CD4-positive, alpha-beta T cell treated with Interleukin-15 for 1 hour (primary cell): ENCODE measurements around the gene SORCS2.

ENCODE experiments used
- DNase-seq: peaks from one replicate; pipeline ENCODE4 v3.0.0-alpha.2; 2020

SORCS2 gene

DNA sequence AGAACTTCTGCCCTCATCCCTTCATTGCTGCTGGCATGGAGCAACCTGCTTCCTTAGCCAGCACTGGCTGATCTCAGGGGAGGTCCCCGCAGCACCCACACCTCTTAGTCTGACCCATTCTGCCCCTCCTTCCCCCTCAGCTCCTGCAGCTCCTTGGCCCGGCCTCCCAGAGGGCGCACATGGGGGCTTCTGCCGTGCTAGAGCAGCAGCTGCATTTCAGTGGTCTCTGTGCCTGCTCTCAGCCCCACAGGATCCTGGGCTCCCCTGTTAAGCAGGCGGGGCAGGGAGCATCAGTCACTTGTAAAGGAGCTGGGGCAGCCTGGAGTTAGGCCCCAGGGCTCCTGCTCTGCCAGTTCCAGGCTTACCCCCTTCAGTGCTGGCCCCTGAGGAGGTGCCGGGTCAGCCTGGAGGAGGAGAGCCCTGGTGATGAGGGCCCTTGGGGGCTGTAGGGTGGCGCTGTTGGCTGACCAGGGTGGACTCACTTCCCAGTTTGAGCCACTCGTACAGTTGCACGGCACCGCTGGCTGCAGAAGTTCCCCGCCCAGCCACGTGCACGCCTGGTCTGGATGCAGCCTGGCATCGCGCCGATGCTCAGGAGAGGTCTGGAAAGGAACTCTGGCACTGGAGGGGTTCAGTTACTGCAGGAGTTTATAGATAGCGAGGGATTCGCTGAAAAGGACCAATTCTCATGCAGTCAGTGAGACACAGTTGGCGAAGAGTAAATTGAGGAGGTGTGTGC is 327.5 kb downstream of the SORCS2 start:
- no peak for DNase-seq

DNA sequence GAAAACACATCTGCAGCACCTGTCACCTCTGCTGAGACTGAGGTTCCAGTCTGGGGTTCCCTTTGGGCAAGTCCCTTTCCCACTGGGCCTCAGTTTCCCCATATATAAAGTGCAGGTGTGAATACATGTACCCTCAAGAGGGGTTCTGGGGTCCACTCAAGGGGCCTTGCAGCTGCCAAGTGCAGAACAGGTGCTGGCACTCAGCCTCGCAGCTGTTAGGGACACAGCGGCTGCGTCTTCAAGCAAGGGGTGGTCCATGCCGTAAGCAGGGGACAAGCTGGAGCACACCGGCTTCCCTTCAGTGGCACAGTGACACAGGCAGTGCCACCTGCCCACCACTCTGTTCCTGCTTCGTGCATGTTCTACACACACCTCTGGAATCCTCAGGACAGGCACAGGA is 329.3 kb downstream of the SORCS2 start:
- DNase-seq = no peak

- no peak for DNase-seq
Observed at GRCh38 chr4:7522452-7523220, 330.3 kb downstream of the SORCS2 start.

- DNase-seq = no peak
Observed at GRCh38 chr4:7523526-7523925, 331.2 kb downstream of the SORCS2 start.

DNA sequence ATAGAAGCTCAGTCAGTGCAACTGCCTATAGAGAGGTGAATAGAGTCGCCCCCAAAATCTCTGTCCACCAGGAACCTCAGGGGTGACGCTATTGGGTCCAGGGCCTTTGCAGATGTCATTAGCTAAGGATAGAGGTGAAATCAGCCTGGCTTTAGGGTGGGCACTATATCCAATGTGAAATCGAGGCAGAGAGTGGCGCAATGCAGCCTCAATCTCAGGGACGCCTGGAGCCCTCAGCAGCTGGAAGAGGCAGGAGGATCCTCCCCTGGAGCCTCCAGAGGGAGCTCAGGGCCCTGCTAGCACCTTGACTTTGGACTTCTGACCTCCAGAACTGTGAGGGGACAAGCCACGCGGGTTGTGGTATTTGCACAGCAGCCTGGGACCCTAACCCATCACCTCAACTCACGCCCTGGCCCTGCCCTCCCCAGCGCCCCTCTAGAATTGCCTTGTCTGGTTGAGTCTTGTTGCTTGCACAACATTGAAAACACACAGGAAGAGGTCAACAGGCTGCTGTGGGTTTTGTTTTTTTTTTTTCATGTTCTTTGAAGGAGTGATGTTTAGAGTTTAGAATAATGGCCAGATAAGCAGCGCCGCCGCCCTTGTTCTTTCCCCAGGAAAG is 331.8 kb downstream of the SORCS2 start:
- no peak for DNase-seq

DNA sequence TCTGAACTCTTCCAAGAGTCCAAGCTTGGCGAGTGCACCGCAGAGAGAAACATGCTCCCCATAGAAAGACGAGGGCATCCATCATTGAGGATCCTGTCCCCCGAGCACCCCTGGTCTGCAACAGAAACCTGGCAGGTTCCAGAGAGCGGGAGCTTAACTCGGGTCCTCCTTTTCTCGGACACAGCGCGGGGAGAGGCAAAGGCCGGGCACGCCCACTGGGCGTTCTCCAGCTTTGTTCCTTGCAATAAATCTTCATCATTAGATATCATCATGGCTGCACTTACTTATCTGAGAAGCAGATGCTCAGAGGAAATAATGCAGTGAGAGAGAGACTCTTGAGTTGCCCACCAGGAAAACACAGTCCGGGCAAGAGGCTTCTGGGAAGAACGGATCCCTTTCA is 332.5 kb downstream of the SORCS2 start:
- DNase-seq = no peak

GRCh38 chr4:7526491-7526890 is 334.2 kb downstream of the SORCS2 start:
- no peak for DNase-seq

DNA sequence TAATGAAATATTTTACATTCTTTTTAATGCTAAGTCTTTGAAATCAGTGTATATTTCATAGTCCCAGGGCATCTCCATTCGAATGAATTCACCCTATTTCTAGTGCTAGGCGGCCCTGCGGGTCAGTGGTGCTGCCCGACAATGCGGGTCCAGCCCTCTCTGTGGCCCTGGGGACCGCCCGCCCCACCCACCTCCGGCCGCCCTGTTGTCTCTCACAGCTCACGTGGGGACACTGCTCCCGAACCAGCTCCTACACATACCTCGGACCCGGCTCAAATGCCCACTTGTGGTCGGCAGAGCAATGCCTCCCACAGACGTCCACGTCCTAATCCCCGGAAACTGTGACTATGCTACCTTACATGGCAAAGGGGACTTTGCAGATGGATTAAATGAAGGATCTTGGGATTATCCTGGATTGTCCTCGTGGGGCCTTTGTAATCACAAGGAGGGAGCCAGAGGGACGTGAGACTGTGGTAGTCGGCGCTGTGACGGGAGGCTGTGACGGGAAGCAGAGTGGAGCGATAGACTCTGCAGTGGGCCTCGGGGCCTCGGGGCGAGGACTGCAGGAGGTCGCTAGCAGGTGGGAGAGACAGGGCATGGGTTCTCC is 334.7 kb downstream of the SORCS2 start:
- DNase-seq = no peak

- no peak for DNase-seq
Observed at GRCh38 chr4:7529368-7530080, 337.2 kb downstream of the SORCS2 start.

GRCh38 chr4:7530082-7530481 is 337.7 kb downstream of the SORCS2 start:
- DNase-seq = no peak

DNA sequence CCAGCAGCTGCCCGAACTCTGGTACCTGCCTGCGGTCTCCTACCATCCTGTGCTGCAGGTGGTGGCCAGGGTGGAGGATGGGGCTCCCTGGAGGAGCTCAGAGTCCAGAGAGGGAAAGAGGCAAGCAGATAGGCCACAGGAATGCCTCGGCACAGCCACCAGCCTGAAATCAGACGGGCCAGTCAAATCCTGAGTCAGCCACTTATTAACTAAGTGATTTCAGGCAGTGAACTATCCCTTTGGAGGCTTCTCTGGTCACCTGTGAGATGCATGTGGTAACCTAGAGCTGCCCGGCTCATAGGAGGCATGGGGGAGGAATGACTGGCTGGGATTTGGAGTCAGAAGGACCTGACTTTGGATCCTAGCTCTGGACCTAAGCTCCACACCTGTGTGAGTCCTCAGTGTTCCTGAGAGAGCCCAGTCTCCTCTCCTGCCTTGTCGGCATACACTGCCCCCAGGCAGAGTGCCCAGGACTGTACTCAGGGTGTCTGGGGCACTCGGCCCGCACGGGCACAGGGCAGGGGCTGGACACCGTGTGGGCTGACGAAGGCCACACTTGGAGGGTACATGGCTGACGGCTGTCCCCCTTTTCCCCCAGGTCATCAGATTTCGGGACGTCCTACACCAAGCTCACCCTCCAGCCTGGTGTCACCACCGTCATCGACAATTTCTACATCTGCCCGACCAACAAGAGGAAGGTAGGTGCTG is 338.7 kb downstream of the SORCS2 start:
- DNase-seq = no peak

- DNase-seq = no peak
Observed at GRCh38 chr4:7531640-7531994, 339.3 kb downstream of the SORCS2 start.

DNA sequence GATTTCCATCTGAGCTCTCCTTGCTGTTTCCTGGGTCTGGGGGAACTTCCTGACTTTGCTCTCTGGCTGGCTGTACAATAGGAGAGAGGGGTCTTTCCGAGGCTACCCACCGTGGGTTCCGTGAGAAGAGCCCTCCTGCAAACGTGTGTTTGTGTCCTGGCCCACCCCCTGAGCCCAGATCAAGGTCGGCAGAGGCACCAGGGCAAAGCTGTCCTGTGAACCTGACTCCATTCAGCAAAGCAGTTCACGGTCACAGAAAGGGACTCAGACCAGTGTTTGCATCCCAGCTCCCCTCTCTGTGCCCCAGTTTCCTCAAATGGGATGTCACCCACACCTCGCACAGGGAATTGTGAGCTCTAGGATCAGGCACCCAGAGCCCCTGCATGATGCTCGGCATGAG is 339.7 kb downstream of the SORCS2 start:
- DNase-seq = no peak

- DNase-seq = no peak
Observed at GRCh38 chr4:7533267-7533666, 340.9 kb downstream of the SORCS2 start.

DNA sequence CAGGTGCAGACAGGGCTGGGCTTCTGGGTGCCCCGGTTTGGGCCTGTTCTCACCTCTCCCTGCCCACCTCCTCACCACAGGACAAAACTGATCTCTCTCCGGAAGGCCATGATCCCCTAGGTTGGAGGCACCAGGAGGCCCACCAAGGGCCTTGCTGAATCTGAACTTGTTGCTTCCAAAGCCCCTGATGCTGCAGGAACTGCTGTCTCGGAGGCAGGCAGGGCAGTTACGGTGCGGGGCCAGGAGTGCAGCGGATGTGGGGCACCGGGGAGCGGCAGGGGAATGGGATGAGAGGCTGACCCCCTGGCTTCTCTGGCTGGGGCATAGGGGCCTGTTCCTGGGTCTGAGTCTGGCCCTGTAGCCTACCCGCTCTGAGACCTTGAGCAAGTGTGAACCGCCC is 342.8 kb downstream of the SORCS2 start:
- DNase-seq = no peak

DNA sequence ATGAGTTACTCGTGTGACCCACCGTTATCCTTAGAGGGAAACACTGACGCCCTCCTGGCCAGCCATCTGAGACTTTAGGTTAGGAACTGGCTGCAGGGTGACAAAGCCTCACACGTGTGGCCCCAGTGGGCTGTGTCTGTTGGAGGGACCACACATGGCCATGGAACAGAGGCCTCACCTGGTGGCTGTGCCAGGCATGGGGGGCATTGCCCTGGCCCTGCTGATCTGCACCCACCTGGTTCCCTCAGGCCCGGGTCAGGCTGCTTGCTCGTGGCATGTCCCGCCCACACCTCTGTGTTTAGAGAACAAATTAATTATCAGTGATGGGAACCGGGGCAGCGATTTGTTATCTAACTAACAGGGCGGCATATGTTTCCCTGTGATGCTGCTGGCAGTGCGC is 343.3 kb downstream of the SORCS2 start:
- DNase-seq = no peak

DNA sequence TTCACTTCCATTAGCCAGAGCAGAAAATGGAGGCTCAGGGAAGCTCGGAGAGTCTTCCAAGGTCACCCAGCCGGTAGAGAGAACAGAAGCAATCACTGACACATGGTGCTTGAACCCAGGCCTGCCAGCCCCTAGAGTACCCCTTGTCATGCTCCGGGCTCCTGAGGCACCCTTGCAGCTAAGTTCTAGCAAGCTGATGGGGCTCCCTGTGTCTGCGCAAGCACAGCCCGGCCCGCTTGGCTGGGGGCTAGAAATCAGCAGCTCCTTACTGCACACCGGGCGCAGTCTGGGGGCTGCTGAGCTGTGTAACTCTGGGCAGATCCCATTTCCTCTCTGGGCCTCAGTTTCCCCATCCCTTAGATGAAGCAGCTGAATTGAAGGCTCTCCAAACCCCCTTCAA is 344.5 kb downstream of the SORCS2 start:
- DNase-seq = no peak

DNA sequence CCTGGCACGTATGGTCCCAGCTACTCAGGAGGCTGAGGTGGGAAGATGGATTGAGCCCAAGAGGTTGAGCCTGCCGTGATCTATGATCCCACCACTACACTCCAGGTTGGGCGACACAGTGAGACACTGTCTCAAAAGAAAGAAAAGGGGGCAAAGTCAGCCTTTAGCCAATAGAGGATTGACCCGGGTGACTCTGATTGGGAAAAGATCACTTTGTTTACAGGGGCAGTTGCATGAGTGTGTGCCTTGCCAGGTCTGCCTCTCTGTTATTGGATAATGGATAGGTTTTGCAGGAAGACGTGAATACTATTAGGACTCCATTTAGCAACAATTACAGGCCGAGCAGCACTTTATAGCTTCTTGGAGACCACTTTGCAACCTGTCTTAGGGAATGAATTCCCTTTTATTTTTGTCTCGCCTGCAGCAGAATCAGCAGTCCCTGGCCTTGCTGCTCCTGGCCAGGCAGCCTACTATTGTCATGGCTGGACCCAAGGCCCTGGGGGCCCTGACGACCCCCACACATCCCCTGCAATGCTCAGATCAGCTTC is 345.6 kb downstream of the SORCS2 start:
- DNase-seq = no peak

DNA sequence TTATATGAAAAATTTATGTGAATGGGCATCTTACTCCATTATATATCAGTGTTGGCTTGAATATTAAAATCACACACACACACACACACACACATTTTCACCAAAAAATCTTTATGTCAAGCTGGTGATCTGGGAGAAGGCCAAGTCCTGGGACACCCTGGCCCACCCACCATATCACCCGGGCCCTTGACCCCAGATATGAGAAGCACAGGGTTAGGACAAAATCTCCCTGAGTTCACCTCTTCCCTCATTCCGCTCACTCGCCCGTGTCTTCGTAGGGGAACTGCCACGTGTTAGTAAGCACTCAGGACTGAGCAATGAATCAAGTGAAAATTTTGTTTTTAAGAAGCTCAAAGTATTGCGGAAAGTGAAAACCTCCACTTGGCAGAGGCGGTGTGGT is 346.2 kb downstream of the SORCS2 start:
- no peak for DNase-seq

DNA sequence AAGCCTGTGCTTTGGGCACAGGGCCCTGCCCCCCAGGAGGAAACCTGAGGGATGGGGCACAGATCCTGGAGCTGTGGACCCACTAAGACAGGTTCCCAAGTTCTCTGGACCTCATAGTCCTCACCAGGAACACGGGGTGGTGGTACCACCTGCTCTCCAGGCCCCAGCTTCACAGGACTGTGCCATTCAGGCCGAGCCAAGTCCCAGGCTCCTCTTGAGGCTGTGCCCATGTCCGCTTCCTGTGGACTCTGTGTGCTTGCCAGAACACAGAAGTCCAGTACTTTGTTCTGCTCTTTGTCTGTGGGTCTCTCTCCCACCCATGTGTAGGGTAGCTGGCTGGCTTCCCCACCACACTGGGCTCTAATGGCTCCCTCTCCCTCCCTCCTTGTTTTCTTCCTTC is 346.8 kb downstream of the SORCS2 start:
- no peak for DNase-seq

DNA sequence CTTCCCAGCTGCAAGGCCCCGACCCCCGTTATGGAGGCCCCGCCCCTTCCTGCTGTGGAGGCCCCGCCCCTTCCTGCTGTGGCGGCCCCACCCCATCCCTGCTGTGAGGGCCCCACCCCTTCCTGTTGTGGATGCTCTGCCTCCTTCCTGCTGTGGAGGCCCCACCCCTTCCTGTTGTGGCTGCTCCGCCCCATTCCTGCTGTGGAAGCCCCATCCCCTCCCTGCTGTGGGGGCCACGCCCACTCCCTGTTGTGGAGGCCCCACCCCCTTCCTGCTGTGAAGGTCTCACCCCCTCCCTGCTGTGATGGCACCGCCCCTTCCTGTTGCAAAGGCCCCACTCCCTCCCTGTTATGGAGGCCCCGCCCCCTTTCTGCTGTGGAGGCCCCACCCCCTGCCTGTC is 347.3 kb downstream of the SORCS2 start:
- peak; percentile 77 for DNase-seq

DNA sequence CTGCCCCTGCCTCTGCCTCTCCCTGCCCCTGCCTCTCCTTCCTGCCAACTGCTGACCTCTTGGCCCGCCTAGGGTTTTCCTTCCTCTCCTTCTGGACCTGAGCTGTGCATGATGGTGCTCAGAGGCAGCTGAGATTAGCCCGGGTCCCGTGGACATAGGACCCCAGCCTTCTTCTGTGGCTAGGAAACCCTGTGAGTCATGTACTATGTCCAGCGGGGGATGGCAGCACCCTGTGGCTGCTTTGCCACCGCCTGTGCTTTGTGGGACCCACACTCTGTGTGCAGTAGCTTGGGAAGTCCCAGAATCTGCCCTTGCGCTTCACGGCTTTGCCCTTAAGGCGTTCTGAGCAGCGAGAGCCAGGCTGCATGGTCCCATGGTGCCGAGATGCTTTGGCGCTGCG is 347.9 kb downstream of the SORCS2 start:
- no peak for DNase-seq
